Coronary artery (tissue), 2 donors: ENCODE data around the gene SLC25A13.

Experiments
- DNase-seq: peaks from one replicate; pipeline ENCODE4 v3.0.0-alpha.2; 2017; ENCODE audit warnings: low spot score
- H3K27ac ChIP-seq, 2 donors: fragments of 200-600 bp; sonication (generic); one replicate each; pipeline ENCODE4 v1.5.1; 2016 to 2019
- H3K4me3 ChIP-seq: fragments of 200-600 bp; sonication (generic); 2 replicates; pipeline ENCODE4 v1.5.1; 2016; ENCODE audit warnings: mild to moderate bottlenecking, moderate library complexity
- CTCF ChIP-seq: fragments of 200-600 bp; sonication (generic); IDR thresholded peaks from one replicate; pipeline ENCODE4 v1.5.1; 2019; ENCODE audit warnings: antibody characterized with exemption

The SLC25A13 gene

GRCh38 chr7:96221888-96222287, 100.0 kb downstream of the SLC25A13 start:
- DNase-seq, result no peak
- Histone ChIP-seq H3K27ac (no peak overlapping the region), H3K4me3 (no peak overlapping the region)
- no peak for TF ChIP-seq CTCF

GRCh38 chr7:96219378-96220130, 102.3 kb downstream of the SLC25A13 start:
- Histone ChIP-seq H3K27ac (peak overlapping the region in 1 of 2 donors; percentile 63), H3K4me3 (no peak overlapping the region)
- DNase-seq, result no peak
- no peak for TF ChIP-seq CTCF

- H3K27ac ChIP-seq, result peak overlapping the region in 1 of 2 donors; percentile 63
- H3K4me3 ChIP-seq, result no peak overlapping the region
- TF ChIP-seq CTCF, result no peak
- no peak for DNase-seq
Observed at GRCh38 chr7:96218664-96219243, 103.1 kb downstream of the SLC25A13 start.

DNA sequence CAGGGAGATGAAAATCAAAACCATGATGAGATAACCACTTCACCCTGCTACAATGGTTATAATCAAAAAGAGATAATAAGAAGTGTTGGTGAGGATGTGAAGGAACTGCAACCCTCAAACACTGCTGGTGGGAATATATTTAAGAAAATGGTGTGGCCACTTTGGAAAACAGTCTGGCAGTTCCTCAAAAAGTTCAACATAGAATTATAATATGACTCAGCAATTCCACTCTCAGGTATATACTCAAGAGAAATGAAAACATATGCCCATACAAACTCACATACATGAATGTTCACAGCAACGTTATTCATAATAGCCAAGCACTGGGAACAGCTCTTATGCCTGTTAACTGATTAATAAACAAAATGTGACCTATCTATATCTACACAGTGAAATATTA, 104.8 kb downstream of the SLC25A13 start:
- Histone ChIP-seq H3K27ac (no peak overlapping the region), H3K4me3 (no peak overlapping the region)
- DNase-seq, result no peak
- no peak for TF ChIP-seq CTCF

GRCh38 chr7:96216373-96216772, 105.5 kb downstream of the SLC25A13 start:
- no peak overlapping the region for H3K4me3 ChIP-seq
- DNase-seq, result no peak
- H3K27ac ChIP-seq, result no peak overlapping the region
- no peak for TF ChIP-seq CTCF

DNA sequence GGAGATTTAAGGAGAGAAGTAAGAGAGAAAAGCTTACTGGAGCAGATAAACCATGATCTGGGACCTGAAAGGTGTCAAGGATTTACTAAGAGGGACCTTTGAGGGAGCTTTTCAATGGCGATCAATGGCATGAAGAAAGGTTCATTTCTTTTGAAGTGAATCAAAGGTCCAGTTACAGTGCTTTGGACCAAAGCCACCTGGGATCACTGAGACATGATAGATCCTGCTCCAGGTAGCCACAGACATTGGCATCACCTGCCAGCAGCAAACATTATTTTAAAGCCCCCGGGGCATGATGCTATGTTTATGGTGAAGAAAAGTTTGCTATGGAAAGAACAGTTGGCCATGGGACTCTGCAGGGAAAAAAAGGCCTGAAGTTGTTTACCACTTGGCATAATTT, 109.4 kb downstream of the SLC25A13 start:
- no peak overlapping the region for H3K27ac ChIP-seq
- H3K4me3 ChIP-seq, result no peak overlapping the region
- no peak for TF ChIP-seq CTCF
- no peak for DNase-seq

GRCh38 chr7:96211954-96212353, 109.9 kb downstream of the SLC25A13 start:
- TF ChIP-seq CTCF, result no peak
- H3K4me3 ChIP-seq, result no peak overlapping the region
- no peak overlapping the region for H3K27ac ChIP-seq
- no peak for DNase-seq
